HG03457 (cell line): ENCODE data around the gene ZFPM1.

ENCODE experiments used
- ATAC-seq: cut with Tn5 transposase; IDR thresholded peaks from one replicate; pipeline ENCODE4 v1.9.1; 2021; ENCODE audit warnings: moderate number of reproducible peaks; ENCODE audit not compliant: unreplicated experiment

Gene ZFPM1

GRCh38 chr16:88585269-88585668 is 132.2 kb downstream of the ZFPM1 start:
- no peak for ATAC-seq

DNA sequence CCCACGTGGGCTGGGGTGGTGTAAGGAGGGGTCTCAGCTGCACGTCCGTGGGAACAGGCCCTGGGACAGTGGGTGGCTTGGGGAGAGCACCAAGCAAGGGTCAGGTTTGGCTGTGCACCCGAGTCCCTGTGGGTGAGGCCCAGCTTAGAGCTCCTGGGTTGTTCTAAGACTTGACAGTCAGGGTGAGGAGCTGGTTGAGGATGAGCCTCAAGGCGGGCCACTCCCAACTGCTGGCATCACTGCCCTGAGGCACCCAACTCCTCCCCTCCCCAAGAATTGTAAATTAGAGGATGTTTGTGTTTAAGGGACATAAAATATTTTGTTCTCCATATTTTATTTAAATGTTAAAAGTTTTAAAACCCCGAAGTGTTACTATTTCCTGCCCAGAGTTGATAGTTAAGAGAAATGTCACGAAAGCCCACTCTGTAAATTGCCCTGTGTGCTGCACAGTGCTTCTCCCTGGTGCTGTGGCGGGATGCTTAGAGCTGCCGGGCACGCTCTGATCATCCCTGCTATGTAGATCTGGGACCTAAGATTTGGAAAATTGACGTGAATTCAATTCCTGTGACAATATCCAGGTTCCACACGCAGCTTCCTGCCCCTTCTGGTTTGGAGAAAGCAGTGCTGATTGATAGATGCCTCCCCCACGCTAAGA is 133.0 kb downstream of the ZFPM1 start:
- ATAC-seq, result no peak
